NCI-H446 treated with DMSO at 0.1 percent for 48 hours (cell line): ENCODE results near the gene POU6F2.
"Not testable (repeated sequence)": the region's sequence is repeated elsewhere in the genome, so short reads cannot be mapped to it uniquely, and the experiment has no call there.

ENCODE experiments used
- DNase-seq: peaks from one replicate; lab custom pipeline; 2025; lab: John Stamatoyannopoulos, UW

Gene POU6F2

GRCh38 chr7:39186671-39187070, 209.0 kb downstream of the POU6F2 start:
- DNase-seq, result no peak

GRCh38 chr7:39187130-39187529, 209.4 kb downstream of the POU6F2 start:
- no peak for DNase-seq

- DNase-seq, result no peak
Observed at GRCh38 chr7:39192476-39192875, 214.8 kb downstream of the POU6F2 start.

GRCh38 chr7:39194388-39194787, 216.7 kb downstream of the POU6F2 start:
- DNase-seq, result not testable (repeated sequence)

GRCh38 chr7:39195967-39196366, 218.3 kb downstream of the POU6F2 start:
- no peak for DNase-seq

GRCh38 chr7:39197831-39198230, 220.1 kb downstream of the POU6F2 start:
- no peak for DNase-seq

- DNase-seq, result no peak
Observed at GRCh38 chr7:39198556-39198955, 220.8 kb downstream of the POU6F2 start.

GRCh38 chr7:39199006-39199405, 221.3 kb downstream of the POU6F2 start:
- DNase-seq, result no peak

GRCh38 chr7:39199951-39200350, 222.2 kb downstream of the POU6F2 start:
- no peak for DNase-seq

- no peak for DNase-seq
Observed at GRCh38 chr7:39202041-39202440, 224.3 kb downstream of the POU6F2 start.

GRCh38 chr7:39210362-39210761, 232.7 kb downstream of the POU6F2 start:
- no peak for DNase-seq

- no peak for DNase-seq
Observed at GRCh38 chr7:39211581-39211980, 233.9 kb downstream of the POU6F2 start.

GRCh38 chr7:39212876-39213275, 235.2 kb downstream of the POU6F2 start:
- no peak for DNase-seq

- no peak for DNase-seq
Observed at GRCh38 chr7:39217783-39218182, 240.1 kb downstream of the POU6F2 start.

GRCh38 chr7:39219869-39220268, 242.2 kb downstream of the POU6F2 start:
- no peak for DNase-seq

GRCh38 chr7:39221901-39222300, 244.2 kb downstream of the POU6F2 start:
- DNase-seq, result no peak

GRCh38 chr7:39228946-39229345, 251.2 kb downstream of the POU6F2 start:
- DNase-seq, result no peak

GRCh38 chr7:39233851-39234529, 256.3 kb downstream of the POU6F2 start:
- DNase-seq, result no peak

GRCh38 chr7:39238234-39238869, 260.6 kb downstream of the POU6F2 start:
- no peak for DNase-seq

- no peak for DNase-seq
Observed at GRCh38 chr7:39240864-39241263, 263.2 kb downstream of the POU6F2 start.

- no peak for DNase-seq
Observed at GRCh38 chr7:39247576-39247975, 269.9 kb downstream of the POU6F2 start.

- no peak for DNase-seq
Observed at GRCh38 chr7:39248041-39248691, 270.5 kb downstream of the POU6F2 start.

- DNase-seq, result no peak
Observed at GRCh38 chr7:39248692-39249090, 271.0 kb downstream of the POU6F2 start.
